CD4-positive, alpha-beta T cell treated with Interleukin-21 for 1 hour (primary cell): ENCODE results near the gene TTC22.

Experiments used
- DNase-seq: peaks from one replicate; pipeline ENCODE4 v3.0.0-alpha.2; 2020

Gene TTC22

DNA sequence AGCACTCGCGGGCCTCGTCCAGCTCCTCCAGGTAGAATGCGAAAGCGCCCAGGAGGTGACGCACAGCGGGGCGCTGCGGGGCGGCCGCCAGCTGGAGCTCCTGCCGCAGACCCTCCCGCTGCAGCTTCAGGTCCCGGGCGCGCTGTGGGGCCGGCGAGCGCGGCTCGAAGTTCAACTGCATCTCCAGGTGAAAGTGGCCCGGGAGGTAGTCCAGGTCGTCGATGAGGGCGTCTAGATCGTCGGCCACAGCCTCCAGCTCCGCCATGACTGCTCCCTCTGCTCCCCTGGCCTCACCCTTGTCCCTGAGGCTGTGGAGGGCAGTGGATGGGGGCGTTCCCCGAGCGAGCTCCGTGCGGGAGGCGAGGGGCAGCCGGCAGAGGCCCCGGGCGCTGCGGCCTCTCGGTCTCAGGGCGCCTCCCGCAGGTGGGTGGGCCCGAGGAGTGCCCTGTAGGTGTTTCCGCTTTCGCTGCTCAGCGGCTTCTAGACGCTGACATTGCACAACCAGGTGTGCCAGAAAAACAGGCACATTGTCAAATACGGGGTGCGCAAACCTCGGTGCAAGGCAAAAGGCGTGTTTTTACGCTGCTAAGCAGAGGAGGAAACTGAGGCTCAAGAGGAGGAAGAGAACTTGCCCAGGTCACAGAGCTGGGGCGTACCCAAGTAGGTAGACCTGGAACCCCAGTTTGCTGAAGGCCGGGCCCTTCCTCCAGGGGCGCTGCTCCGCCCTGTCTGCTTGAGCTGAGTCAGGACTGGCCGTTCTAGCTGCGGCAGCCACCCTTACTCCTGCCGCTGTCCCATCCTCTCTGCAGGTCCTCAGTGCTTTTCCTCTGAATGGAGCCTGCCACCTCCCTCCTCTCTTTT lies at the start of gene TTC22:
Gene TTC22, minus strand, starts transcription at position 425 of the 861 bp plus-strand sequence. Its CDS starts 160 bp downstream, at position 265.
- DNase-seq: peak; percentile 71

DNA sequence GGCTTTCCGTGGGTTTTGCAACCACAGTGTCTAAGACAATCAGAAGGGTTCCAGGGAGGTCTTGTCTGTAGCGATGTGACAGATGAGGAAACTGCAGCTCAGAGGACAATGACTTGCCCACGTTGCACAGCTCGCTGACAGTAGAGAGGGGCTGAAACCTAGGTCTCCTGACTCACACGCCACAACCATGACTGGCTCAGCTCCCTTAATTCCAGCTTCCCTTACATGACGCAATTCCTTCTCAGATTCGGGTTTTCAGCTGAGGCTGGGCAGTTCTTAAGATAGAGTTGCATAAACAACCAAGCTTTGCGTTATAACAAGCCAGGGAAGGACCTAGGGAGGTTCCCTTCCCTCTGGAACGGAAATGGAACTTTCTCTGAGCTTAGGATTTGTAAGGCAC lies 49.6 kb upstream of the TTC22 start:
- DNase-seq: no peak

DNA sequence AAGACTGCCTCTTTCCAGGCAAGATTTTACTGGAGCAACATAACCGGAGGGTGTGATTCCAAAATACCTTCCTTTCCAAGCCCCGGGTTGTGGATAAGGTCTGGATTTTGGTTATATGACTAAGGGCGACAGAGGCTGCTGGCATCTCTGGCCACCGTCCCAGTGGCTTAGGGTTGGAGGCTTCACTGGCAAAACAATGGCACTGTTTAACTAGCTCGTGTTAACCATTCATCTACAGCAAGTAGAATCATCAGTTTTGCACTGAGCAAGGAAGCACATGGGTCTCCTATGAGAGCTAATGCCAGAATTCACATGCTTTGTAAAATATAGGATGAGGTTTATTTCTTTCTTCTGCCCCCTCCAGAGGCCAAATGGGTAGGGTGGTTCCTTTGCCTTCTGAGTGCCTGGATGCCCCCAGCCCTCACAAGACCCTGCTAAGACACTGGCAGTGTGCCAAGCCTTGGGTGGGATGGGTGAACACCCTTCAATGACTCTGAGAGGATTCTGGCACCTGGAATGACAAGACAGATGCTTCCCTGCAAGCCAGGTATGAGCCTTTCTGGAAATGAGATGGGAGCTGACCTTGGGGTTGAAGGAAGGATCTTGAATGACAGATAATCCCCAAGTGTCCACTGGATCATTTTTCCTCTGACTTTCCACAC lies 49.1 kb upstream of the TTC22 start:
- DNase-seq: no peak

DNA sequence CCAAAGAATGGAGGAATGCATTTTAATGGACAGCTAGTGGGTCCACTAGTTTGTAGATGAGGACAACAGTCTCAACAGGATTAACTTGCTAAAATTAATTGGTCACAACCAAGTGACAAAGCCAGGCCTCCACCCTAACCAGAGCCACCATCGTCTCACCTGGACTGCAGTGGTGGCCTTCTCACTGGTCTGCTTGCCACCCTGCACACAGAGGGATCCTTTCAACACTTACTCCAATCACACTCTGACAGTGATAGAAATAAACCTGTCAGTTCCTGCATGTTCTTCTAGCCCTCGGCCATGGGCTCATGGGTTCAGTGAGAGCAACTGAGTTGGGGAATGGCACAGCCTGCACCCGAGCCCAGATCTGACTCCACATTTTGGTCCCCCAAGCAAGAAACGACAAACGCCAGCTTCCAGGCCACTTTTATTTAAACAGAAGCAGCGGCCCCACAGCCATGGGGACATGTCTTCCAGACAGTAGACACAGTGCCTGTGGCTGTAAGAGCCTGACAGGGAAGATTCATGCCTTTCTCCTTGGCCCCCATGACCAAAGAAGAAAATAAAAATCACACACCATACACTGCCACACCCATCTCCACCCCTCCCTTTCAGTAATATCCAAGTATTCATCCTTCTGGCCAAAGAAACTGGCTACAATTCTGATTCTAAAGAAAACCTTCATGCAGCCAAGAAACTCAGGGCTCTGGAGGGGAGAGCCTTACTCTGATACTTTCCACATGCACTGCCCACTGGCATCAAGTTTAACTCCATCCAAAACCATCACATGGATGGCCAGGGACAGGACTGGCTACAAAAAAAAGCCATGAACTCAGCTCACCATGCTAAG lies 48.3 kb upstream of the TTC22 start:
- DNase-seq: no peak

DNA sequence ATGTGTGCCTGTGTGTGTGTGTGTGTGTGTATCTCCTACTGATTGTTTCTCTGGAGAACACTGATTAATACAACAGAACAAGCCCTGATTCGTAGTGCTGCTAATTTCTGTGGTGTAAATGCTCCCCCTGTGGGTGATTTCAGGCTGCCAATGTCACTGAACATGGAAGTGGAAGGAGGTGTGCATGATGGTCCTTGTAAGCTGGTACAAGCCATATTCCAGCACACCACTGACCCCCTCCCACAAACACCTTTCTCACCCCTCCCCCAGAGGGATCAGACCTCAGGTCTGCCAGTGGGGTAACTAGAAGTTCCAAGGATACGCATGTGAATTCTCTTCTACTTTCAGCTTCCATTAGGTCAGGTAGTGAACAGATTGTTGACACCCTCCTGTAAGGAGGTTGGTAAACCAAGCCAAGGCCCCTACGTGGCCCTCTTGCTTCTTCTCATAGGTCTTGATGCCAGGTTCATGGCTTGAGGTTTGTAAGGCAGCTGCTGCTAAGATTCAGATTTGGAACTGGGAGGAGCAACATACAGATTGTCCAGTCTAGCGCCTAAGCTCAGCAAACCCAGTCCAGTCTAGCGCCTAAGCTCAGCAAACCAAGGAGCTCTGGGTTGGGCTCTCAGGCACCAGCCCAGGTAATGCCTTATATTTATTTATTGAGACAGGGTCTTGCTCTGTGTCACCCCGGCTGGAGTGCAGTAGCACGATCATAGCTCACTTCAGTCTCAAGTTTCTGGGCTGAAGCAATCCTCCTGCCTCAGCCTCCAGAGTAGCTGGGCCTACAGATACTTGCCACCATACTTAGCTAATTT lies 47.2 kb upstream of the TTC22 start:
- DNase-seq: no peak

DNA sequence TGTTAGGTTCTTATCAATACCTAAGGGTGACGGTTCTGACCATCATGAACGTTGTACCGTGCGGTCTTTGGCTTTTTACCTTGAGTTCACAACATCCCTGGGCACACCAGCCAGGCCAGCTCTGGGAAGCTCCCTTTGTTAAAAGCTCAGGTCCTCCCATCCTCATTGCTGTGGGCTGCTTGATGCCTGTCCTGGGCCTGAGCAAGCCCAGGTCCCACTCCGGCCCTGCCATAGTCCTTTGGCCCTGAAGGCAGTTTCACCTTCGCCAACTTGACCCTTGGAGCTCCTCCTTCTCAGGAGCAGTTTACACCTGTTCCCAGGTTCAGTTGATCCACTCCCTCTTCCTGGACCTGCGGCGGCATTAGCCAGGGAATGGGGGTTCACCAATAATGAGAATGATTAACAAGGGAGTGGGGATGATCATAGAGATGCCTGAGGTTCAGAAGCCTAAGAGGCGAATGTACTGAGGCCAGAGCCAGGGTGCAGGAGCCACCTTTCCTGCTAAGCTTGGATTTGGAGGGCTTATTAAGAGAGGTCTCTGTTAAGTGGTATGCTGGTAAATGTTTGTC lies 45.7 kb upstream of the TTC22 start:
- no peak for DNase-seq

DNA sequence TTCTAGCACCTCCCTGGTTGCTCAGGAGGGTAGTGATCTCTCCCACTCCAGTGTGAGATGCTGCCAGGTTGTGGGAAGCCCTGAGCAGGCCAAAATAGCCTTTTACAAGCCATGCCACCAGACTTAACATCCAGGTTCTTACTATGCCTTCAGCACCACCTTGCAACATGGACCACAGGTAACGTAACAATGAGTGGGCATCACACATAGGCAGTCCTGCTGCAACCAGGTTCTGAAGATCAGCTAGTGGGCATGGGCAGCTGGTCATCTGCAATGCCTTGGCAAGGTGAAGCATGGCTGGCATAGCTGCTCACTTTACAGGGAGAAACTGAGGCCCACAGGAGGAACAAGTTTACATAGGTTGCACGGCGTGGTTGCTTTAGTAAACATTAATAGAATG lies 45.2 kb upstream of the TTC22 start:
- no peak for DNase-seq

DNA sequence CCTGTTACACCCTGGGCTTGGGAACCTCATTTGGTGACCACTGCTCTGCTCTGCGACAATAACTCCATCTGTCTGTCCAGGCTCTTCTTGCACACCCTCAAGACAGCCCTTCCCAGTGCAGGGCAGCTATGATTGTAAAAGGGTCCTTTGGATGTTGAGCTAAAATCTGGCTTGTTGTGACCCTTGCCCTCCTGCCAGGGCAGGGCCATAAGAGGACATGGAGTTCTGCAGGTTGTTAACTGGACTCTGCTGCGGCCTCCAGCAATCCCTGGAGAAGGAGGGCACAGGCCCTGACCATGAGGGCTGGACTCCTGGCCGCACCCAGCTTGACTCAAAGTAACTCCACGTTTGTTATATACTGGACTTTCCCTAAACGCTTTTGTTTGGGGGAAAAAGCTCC lies 44.6 kb upstream of the TTC22 start:
- no peak for DNase-seq

DNA sequence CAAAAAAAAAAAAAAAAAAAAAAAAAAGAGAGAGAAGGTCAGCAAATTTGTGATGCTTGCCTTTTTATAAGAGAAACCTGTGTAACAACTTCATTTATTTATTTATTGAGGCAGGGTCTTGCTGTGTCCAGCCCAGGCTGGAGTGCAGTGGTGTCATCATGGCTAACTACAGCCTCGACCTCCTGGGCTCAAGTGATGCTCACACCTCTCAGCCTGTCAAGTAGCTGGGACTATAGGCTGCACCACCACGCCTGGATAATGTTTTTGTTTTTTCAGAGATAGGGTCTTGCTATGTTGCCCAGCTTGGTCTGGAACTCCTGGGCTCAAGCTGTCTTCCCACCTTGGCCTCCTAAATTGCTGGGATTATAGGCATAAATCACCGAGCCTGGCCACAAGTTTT lies 43.4 kb upstream of the TTC22 start:
- DNase-seq: no peak

DNA sequence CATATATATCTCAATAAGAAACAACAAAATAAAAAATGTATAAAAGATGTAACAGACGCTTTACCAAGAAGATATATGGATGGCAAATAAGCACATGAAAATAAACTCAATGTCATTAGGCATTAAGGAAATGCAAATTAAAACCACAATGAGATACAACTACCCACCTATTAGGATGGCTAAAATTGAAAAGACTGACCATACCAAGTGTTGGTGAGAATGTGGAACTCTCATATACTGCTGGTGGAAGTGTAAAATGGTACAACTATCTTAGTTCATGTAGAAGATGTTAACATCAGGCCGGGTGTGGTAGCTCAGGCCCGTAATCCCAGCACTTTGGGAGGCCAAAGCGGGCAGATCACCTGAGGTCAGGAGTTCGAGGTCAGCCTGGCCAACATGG lies 42.3 kb upstream of the TTC22 start:
- DNase-seq: no peak

DNA sequence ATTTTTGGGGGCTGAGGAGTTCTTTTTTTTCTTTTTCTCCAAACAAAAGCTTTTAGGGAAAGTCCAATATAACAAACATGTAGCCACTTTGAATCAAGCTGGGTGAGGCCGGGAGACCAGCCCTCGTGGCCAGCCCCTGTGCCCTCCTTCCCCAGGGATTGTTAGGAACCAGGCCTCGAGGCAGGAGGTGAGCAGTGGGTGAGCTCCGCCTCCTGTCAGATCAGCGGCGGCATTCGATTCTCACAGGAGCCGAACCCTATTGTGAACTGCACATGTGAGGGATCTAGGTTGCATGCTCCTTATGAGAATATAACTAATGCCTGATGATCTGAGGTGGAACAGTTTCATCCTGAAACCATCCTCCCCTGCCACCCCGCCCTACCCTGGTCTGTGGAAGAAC lies 41.8 kb upstream of the TTC22 start:
- no peak for DNase-seq

DNA sequence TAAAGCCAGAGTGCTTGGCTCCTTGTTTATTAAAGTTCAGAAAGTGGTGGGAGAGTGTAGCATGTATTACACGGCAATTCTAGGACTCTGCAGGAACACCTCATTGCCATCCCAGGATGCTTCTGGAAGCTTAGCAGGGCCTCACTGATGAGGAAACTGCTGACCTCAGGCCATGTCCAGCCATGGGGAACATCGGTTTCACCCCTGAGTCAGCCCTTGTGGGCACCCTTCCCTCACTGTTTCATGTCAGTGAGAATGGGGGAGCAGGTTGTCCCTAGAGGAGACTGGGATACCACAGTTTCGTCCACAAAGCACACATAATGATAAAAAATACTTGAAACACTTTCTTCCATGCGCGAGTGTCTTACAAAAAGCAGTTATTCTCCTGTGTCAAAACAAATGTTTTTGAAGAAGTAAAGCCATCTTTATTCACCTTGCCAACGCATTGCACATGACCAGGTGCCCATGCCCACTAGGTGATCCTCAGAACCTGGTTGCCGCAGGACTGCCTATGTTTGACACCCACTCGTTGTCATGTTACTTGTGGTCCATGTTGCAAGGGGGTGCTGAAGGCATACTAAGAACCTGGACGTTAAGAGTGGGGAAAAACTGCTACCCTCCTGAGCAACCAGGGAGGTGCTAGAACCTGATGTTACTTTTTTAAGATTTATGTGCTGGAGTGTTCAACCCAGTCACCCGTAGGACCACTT lies 41.2 kb upstream of the TTC22 start:
- DNase-seq: no peak

DNA sequence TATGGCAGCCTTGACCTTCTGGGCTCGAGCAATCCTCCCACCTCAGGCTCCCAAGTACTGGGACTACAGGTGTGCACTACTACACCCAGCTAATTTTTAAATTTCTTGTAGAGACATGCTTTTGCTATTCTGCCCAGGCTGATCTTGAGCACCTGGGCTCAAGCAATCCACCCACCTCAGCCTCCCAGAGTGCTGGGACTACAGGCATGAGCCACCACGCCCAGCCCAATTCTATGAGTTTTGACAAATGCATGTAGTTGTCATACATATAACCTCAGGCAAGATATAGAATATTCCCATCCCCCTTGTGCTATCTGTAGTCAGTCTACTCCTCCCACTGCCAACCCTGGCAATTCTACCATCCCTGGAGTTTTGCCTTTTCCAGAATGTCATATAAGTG lies 38.7 kb upstream of the TTC22 start:
- no peak for DNase-seq

DNA sequence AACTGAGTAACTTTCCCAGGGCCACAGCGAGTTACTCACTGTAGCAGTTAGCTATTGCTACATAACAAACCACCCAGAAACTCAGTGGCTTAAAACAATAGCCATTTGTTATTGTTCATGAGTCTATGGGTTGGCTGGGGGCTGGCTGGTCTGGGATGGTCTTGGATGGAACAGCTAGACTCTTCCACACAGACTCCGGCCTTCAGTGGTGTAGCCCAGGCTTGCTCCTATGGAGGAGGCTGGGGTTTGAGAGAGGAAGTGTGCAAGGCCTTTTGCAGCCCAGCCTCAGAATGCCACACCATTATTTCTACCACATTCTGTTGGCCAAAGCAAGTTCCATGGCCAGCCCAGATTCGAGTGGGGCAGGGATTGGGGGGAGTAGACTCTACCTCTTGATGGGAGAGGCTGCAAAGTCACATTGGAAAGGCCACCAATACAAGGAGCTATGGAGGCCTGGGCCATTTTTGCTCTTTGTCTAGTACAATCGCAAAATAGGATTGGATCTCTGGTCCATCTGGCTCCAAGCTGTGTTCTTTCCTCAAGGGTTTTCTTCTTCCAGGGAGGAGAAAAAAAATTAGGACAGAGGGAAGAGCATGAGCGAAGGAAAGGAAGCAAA lies 37.5 kb upstream of the TTC22 start:
- no peak for DNase-seq

DNA sequence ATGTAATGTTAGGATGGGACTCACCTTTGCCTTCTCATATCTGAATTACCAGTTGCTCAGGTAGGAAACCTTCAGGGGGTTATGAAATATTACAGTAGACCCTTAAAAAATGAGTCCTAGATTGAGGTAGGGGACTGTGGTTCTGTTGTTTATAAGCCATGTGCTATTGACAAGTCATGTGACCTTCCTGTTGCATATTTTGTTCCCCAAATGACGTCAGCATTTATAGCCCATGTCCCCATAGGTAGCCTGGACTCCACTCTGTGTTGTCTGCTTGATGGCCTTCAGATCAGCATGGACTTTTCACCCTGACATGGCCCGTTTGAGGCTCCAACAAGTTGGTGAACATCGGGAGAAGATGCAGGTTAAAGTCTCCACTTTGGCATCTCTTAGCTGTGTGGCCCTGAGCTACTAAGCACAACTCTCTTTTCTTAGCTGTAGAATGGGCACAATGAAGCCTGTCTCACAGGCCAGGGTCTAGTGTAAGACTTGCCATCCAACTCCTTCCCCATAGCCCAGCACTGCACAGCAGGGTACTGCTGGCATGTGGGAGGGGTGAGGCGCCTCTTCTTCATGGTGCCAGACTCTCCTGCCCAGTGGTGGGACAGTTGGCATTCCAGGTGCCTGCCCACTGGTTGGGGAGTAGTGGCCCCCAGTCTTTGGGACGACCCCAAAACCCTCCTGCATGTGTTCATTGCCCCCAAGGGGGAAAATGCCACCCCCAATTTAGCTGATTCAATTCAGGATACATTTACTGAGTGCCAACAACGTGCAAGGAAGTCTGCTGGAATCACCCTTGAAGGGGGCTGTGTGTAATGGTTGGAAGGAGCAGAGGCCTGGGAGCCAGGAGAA lies 36.1 kb upstream of the TTC22 start:
- DNase-seq: no peak

DNA sequence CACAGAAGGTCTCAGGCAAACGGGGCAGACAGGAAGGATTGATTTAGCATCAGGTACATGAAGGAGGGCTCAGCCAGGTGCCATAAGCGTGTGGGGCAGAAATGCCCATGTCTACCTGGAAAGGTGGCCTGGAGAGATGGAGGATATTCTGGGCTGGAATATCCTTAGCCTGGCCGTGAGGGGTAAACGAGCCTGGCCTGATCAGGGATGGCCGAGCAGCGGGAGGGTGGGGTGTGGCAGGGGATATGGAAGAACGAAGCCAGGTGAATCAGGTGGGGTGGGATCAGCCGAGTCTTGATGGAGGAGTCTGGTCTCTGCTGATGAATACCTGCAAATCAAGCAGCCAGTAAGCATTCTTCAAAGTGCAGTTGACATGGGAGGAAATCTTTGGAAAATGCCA lies 35.5 kb upstream of the TTC22 start:
- DNase-seq: no peak

DNA sequence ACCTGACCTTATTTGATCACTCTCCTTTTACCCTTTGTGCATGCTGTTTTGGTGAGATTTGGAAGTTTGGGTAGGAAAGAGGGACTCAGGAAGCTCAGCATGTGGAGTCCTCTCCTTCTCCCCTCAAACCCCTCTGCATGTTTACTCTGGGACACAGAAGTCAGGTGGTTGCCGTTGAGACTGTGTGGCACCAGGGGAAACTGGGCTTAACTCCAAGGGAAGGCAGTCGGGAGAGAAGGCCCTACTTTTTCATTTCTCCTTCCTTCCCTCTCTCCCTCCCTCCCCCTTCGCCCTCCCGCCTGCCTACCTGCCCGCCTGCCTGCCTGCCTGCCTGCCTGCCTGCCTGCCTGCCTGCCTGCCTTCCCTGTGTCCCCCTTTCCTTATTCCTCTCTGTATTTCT lies 34.8 kb upstream of the TTC22 start:
- DNase-seq: no peak

DNA sequence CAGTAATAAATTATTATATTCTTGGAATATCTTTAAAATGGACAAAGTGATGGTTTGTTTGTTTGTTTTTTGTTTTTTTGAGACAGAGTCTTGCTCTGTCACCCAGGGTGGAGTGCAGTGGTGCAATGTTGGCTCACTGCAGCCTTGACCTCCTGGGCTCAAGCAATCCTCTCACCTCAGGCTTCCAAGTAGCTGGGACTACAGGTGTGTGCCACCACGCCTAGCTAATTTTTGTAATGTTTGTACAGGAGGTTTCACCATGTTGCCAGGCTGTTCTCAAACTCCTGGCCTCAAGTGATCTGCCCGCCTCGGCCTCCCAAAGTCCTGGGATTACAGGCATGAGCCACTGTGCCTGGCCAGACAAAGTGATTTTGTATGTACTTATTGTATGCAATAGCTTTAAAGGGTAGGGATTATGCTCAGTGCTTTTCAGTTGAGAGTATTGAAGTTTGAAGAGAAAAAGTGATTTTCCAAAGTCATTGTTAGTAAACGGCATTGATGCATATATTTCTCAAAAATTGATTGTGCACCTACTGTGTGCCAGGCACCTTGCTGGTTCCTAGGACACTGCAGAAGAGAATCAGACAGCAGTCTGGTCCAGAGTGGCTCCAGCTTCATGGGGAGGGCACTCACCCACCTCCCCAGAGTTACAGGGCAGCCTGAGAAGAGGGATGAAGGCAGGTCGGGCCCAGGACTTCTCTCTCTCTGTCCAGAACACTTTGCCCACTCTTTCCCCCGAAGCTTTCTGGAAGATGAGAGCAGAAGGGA lies 34.2 kb upstream of the TTC22 start:
- no peak for DNase-seq

DNA sequence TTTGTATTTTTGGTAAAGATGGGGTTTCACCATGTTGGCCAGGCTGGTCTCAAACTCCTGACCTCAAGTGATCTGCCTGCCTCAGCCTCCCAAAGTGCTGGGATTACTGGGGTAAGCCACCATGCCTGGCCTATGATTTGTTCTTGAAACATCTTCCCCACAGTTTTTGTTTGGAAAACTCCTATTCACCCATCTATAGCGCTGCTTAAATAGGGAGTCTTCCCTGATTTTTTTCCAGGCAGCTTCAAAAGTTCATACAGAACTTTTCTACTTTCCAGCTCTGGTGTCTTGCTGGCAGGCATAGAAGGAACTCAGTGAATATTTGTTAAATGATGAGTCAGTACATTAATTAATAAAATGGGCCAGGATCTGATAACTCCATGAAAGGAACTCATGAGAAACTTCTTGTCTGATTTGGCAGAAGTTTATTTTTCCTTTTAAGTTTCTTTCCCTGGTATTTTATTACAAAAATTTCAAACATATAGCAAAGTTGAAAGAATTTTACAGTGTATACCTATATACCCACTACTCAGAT lies 33.0 kb upstream of the TTC22 start:
- no peak for DNase-seq
